ENCODE results near the gene MAP3K3.

MAP3K3 gene

DNA sequence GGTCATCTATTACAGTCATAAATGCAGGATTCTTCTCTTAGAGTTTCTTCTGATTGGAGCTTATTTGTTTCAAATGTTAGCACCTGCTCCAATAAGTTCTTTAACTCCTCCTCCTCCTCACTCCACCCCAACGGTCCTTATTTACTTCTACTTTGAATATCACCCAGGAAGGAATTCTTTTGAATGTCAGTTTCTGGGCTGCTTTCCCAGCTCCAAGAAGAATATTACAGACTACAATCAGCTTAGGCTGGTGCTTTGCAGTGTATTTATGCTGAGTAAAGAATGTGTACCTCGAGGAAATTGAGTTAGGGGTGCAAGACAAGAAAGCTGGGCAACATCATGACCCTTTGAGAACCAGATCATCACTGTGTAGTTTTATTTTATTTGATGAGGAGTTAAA, 30.8 kb downstream of the MAP3K3 start:
- no peak for DNase-seq

DNA sequence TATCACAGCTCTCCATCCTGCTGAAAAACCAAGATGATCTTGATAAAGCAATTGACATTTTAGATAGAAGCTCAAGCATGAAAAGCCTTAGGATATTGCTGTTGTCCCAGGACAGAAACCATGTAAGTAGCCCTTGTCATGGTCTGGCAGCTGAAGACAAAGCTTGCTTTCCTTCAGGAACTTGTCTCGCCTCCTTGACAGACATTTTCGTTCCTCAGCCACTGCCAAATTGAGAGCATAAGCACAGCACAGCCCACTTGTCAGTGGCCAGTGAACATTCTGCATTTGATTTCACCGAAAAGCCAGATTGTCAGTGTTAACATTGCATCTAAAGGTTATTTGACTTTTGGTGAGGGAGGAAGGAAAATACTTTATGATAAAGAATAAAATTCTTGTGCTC, 35.6 kb downstream of the MAP3K3 start:
- DNase-seq, result no peak

- DNase-seq, result no peak
These were observed 36.1 kb downstream of the MAP3K3 start for GRCh38 chr17:63658366-63658765.

DNA sequence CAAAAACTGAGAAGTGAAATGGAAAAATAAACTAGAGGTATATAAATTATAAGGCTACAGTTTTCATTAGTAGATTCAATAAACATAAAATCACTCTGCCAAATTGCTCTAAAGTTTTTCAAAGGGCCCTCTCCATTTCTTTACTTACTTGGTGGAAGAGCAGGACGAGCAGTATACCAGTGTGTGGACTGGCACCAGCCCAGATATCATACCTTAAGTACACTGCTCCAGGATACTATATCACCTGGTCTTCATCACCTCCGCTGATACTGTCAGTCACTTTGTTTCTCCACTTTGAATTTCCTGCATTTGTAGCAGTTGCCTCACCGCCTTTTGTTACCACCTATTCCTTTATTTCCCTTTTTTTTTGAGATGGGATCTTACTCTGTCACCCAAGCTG, 37.6 kb downstream of the MAP3K3 start:
- DNase-seq, result no peak

DNA sequence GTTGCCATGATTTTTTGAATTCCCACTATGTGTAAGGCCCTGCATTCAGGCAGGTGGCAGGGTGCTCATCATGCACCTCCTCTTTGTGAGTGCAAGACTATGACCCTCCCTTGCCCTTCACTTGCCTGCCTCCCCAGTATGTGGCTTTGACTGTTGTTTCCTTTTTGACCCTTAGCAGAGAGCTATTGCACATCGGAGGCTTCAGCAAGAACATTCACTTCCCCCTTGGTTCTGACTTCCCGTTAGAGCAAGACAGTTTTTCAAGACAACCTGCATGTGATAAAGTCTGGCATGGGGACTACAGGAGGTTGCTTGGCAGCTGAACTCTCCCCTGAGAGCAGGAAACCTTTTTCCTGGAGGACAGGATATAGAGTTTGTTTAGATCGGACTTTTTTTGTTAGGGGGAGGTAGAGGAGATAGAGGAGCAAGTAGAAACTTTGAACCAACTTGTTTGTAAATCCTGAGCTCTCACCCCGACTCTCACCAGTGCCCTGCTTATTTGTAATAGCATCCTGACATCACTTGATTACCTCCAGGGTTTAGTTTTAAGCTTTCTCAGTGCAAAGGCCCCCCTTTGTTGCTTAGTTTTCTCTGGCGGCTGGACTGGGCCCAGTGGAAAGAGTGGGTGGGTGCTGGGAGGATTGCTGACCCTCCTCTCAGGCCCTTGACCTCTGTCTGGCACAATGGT, 43.5 kb downstream of the MAP3K3 start:
- peak; percentile 99 to 100 for DNase-seq

GRCh38 chr17:63672856-63673255, 50.6 kb downstream of the MAP3K3 start:
- DNase-seq, result no peak

- DNase-seq, result peak; percentile 44 to 52
These were observed 53.0 kb downstream of the MAP3K3 start for GRCh38 chr17:63675231-63675606.

- peak; percentile 62 to 64 for DNase-seq
These were observed 53.7 kb downstream of the MAP3K3 start for GRCh38 chr17:63675607-63676546.

GRCh38 chr17:63676584-63676983, 54.4 kb downstream of the MAP3K3 start:
- no peak for DNase-seq

- no peak for DNase-seq
These were observed 57.0 kb downstream of the MAP3K3 start for GRCh38 chr17:63679214-63679613.

GRCh38 chr17:63680700-63681099, 58.5 kb downstream of the MAP3K3 start:
- no peak for DNase-seq

DNA sequence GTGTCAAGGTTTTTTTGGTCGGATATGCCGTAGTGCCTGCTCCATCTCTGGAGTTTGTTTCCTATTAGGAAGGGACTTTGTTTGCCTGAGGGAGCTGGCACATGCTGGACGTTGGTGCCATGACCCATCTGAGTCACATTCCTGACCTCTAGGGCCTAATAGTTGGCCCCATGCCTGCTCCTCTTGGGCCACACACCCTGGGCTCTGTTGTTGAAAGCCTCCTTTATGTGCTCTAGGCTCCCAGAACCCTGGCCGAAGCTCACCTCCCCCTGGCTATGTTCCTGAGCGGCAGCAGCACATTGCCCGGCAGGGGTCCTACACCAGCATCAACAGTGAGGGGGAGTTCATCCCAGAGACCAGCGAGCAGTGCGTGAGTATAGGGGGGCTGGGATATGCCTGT, 59.3 kb downstream of the MAP3K3 start:
- DNase-seq, result no peak

DNA sequence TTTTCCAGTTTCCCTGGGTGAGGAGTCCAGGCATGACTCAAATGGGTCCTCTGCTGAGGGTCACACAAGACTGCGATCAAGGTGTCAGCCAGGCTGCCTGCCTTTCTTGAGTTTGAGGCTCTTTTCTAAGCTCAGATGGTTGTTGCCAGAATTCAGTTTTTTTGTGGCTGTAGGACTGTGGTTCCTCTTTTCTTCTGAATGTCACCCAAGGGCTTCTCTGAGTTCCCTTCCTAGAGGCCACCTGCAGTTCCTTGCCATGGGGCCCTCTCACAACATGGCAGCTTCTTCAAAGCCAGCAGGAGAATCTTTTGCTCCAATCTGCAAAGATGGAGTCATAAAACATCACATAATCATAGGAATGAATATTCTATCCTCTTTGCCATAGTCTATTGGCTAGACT, 60.2 kb downstream of the MAP3K3 start:
- DNase-seq, result peak; percentile 89

- no peak for DNase-seq
These were observed 60.8 kb downstream of the MAP3K3 start for GRCh38 chr17:63682981-63683380.

- no peak for DNase-seq
These were observed 62.8 kb downstream of the MAP3K3 start for GRCh38 chr17:63685041-63685440.

DNA sequence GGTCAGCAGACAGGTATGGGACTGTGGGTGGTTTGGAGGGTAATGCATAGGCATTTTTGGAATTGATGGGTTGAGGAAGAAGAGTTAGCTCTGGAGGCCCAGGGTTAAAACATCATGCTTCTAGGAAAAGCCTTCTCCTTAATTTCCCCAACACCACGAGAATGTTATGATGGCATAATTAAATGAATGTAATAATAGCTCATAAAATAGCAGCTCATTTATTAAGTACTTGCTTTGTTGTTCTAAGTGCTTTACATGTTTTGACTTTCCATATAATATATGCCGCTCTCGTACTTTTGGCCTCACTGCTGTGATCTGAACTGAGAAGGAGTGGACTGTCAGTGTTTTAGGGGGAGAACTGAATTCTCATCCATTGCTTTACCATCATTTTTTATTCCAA, 63.4 kb downstream of the MAP3K3 start:
- no peak for DNase-seq

GRCh38 chr17:63686138-63686685, 64.0 kb downstream of the MAP3K3 start:
- DNase-seq, result no peak

DNA sequence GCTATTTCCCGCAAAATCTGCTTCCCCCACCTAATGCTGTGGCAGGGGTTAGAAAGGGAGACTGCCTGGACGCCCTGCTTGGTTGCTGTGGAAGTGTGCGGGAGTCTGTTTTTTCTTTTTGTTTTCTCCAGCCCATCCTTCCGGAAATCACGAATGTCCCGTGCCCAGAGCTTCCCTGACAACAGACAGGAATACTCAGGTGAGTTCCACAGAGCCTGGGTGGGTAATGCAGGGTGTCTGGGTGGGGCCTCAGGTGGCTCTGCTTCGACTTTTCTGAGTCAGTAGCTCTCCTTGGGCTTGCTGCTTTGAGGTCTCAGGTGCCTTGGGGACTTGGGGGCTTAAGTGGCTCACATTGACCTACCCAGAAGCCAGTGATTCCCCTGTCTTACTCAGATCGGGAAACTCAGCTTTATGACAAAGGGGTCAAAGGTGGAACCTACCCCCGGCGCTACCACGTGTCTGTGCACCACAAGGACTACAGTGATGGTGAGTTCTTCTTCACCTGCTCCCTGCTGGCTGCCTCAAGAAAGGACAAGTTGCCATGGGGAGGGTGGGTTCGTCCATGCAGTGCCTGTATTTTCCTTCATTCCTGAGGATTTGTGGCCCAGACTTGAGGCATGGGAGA, 66.3 kb downstream of the MAP3K3 start:
- DNase-seq, result no peak

DNA sequence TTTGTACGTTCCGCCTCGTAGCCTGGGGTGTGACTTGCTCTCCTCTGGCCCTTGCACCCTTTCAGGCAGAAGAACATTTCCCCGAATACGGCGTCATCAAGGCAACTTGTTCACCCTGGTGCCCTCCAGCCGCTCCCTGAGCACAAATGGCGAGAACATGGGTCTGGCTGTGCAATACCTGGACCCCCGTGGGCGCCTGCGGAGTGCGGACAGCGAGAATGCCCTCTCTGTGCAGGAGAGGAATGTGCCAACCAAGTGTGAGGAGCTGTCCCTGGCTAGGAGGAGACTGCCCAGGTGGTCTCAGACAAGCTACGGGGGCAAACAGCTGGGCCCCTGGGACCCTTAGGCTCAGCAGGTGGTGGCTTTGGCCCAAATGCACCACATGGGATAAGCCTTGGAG, 67.3 kb downstream of the MAP3K3 start:
- DNase-seq, result no peak

GRCh38 chr17:63692195-63692816, 70.1 kb downstream of the MAP3K3 start:
- DNase-seq, result no peak

DNA sequence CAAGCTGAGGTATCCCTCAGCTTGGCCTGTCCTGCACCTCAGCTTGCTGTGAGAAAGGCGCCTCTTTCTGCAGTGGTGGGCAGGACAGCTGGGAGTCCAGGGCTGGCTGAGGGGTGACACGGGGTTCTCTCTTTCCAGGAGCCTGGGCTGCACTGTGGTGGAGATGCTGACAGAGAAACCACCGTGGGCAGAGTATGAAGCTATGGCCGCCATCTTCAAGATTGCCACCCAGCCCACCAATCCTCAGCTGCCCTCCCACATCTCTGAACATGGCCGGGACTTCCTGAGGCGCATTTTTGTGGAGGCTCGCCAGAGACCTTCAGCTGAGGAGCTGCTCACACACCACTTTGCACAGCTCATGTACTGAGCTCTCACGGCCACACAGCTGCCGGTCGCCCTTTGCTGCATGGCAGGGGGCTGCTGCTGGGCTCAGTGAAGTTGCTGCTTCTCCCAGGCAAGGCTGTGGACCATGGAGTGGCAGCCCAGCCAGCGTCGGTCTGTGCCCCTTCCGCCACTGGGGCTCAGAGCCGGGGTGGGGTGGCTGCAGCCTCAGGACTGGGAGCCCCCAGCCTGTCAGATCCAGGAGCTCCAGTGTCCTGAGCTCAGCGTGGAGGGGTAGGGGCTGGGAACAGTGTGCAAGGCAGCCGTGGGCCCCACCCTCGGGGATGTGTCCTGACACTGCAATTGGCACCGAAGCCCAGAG, 71.3 kb downstream of the MAP3K3 start:
- no peak for DNase-seq

- peak in 1 of 2 experiments; percentile 29 for DNase-seq
These were observed 72.2 kb downstream of the MAP3K3 start for GRCh38 chr17:63694229-63694949.
